GM18526 (cell line): Measurements from ENCODE around the gene PDE8A.

Experiments
- POLR2A ChIP-seq: IDR thresholded peaks from 3 replicates; pipeline ENCODE4 v1.6.1; 2011; ENCODE audit not compliant: insufficient read length; ENCODE audit errors: extremely low read depth

The PDE8A gene

DNA sequence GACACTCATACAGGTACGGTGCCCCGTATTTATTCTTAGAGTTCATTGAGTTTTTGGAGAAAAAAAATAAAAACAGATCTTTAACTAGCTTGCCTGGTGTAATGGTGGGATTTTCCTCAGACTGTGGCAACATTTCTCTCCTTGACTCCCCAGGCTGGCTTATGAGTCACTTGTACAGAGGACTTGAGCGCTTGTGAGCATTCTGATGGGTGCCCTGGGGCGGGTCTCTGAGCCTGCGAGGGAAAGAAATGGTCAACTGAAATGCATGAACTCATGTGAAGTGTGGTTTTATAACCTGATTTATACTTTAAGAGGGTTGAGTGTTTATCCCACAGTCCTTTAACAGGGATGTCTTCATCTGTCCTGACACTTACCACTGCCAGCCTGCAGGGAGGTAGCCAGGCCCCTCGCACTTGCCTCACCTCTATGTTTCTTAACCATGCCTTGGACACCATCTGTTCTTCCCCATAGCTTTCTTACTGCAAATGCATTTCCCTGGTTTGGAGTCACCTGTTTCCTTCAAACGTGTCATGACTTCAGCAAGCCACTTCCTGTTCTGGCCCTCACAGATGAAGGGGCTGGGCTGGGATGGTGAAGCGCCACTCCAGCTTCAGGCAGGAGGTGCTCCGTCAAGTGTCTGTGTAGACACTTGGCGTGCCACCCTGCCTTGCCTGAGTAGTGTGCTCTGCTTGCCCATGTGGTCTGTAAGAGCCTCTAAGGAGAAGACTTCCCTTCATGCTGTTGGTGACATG is 118.7 kb downstream of the PDE8A start:
- TF ChIP-seq POLR2A = no peak

DNA sequence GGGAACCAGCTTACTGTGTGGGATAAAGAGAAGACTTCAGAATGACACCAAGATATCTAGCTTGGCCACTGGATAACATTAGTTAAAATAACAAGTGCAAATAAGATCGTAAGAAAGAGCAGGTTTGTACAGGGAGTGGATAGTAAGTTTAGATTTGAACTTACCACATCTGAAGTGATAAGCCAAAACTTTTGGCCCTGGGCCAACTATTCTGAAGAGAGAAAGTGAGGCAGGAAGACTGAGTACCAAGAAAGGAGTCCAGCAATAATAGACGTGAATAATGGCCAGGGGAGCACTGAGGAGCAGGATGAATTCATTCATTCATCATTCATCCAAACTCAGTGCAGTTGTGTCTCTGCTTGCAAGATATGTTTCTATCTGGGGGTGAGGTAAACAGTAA is 122.9 kb downstream of the PDE8A start:
- no peak for TF ChIP-seq POLR2A

DNA sequence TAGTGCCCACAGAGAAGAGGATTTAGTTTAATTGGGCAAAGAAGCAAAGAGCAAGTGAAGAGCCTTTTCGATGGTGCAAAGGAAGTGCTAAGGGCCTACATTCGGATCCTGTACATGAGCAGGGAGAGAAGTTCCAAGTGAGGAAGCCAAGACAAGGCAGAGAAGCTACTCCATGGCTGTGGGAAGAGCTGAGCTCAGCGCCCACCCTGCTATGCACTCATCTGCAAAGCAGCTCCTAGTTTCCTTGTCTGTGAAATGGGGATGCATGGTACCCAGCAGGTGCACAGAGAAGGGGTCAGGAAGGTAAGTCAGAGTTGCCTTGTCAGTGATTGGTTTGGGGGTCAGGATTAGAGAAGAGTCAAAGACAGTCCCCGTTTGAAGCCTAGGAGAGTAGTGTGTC is 126.5 kb downstream of the PDE8A start:
- no peak for TF ChIP-seq POLR2A

DNA sequence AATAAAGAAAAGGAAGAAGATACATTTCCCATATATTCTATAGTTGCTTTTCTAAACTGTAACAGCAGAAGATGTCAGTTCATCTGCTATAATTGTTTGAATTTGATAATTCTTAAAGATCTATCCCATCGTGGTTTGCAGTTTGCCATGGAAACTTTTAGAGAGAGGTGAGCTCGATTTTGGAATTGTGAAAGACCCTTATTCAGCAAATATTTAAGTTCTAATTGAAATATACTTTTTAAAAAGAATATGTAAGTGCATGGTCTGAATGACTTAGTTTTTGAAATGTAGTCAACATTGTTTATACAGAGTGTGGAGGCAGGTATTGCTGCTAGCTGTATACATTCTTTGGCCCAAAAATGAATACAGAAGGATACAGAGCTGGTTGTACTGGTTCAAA is 127.7 kb downstream of the PDE8A start:
- TF ChIP-seq POLR2A = no peak

DNA sequence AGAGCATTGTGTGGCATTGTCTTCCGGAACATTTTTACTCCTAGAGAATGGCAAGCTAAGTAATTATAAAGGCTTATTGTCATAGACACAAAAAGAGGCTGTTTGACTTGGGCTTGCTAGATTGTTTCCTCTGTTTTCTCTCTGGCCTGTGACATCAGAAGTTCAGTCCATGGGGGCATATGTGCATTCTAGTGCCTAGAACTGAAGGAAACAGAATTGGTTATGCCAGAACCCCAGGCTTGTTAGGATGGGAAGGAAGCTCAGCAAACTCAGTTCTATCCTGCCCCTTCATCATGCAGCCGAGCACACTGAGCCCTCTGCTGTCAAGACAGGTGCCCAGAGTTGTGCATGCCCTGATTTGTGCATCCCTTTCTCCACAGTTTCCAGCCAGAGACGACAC is 131.3 kb downstream of the PDE8A start:
- no peak for TF ChIP-seq POLR2A

DNA sequence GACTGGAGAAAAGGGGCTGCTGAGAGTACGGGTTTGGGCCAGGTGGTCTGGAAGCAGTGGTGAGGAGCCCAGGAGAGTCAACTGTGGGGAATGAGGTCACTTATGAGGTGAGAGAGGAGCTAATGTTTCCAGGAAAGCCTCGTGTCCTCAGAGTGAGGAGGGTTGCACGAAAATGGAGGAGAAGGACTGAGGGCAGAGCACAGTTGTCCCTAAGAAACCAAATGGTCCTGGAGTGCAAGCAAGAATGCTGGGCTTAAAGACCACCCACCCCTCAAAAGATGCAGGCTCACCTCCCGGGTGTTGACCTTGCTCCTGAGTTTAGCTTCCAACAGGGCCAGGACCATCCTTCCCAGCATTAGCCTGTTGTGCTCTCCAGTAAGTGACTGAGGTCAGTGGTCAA is 133.2 kb downstream of the PDE8A start:
- no peak for TF ChIP-seq POLR2A

DNA sequence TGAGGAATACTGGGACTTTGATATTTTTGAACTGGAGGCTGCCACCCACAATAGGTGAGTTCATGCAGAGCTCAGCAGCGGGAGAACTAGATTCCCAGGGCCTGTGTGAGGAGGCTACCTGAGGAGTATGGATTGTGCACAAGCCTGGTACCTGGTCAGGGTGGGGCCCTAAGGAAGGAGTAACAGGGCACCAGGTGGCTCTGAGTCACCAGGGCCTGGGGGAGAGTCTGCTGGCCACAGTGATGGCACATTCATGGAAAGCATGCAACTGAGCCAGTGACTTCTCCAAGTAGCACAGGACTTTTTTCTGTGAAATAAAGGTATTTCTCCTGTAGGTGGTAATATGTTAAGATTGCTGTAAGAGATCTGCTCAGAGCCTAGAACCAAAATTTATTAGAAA is 134.4 kb downstream of the PDE8A start:
- no peak for TF ChIP-seq POLR2A

DNA sequence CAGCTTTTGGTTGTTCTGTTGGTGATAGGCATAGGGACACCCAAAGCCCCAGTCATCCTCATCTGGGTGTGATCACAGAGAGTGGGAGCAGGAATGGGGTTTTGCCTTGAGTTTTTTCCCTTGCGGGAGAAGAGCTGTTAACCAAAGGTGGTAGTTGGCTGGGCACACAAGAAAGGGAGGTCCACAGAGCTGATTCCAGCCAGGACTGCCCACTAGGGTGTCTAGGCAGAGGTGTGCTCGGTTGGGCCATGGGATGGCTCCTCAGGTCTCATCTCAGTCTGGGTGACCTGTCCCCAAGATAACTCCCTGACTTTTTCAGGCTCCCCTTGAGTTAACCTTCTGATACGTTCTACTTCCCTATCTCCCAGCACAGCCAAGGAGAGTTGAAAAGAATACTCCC is 134.8 kb downstream of the PDE8A start:
- TF ChIP-seq POLR2A = no peak

DNA sequence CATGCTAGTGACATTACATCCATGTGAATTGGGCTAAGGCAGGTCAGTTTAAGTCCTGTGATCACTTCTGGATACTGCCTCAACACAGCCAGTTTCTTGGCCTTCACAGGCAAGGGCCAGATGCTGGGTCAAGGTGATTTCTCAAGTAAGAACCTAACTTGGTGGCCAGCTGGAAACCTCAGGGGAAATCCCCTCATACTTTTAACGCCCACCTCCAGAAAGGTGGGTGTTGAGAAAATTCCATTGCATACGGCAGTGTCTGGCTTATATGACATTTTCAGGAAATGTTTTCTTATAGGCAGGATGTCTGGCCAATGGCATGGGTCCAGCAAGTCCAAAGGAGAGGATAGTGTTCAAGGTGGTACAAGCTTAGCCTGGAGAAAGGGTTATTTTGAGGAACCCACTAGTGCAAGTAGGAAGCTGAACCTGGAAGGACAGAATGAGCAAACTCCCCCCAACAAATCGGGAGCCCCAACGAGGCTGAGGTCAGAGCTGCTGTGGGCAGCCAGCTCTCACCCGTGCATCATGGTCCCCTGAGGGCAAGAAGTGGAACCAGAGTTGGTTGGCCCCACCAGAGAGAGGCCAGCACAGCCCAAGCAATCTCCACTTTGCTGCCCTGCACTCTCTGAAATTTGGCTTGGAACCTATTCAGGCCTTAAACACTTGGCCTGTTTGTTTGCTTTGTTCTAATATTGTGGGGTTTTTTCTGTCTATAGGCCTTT is 135.4 kb downstream of the PDE8A start:
- no peak for TF ChIP-seq POLR2A

DNA sequence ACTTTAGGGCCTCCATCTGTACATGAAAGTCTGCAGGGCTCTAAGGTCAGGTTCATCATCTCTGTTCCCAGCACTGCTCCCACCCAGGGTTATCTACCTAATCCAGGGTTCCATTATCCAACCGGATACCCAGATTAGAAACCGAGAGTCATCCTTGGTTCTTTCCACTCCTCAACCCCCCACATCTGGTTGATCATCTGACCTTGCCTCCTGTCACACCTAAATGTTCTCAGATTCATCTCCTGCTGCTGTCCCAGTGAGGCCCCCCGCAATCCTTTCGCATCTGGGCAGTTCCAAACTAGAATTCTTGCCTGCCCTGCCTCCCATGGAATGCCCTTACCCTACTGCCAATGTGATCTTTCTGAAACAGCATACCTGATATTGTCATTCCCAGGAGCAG is 136.5 kb downstream of the PDE8A start:
- TF ChIP-seq POLR2A = no peak

DNA sequence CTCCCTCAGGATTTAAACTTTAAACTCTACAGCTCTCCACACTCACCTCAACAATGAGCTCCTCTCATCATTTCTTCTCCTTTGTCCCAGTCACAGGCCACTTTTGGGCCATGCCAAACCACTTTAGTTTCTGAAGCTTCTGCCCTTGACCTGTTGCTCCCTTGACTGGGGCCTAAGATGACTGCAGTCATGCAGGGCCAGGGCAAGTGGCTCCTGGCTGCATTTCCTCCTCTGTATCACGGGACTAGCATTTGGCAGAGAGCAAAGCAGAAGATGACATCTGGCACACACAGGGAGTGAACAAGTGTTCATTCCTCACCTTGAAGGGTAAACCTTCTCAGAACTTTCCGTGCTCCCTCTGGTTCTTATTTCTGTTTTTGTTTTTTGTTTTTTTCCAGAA is 136.9 kb downstream of the PDE8A start:
- no peak for TF ChIP-seq POLR2A

DNA sequence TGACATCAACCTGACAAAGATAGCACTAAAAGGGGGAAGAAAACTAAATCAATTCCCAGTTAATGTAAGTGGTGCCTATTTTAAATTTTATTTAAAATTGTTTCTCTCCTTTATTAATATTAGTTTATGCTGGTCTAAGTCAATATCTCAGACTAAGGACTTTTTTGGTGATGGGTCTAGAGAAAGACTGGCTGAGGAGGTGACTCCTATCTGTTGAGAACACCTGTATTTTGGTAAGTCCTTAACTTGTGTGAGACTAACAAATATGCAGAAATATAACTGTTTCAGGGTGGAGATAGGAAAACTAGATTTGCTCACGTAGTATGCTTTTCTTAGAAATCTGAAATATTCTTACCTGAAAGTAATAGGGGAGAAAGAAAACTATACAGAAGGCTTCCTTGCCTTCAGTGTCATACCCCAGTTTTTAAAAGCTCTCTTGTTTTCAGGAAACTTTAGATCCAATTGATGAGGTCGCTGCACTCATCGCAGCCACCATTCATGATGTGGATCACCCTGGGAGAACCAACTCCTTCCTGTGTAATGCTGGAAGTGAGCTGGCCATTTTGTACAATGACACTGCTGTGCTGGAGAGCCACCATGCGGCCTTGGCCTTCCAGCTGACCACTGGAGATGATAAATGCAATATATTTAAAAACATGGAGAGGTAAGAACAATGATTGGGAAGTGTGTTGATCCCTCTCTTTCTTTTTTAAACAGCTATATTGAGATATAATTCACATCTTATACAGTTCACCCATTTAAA is 138.9 kb downstream of the PDE8A start:
- TF ChIP-seq POLR2A = no peak

DNA sequence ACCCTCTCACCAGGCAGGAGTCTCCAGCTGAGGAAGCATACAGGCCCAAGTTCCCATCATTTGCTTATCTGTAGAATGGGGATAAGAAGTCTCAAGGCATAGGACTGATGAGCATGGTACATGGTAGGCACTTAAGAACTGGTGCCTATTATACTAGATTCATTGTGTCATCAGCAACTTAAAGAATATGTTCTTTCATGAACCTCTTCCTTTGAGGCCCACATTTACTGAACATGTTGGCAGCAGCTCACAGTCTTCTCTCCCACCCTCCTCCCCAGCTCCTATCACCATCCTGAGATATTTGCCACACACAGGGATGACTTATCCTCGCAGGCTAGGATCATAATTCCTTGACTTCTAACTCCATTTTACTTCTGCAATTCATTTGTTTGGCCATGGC is 142.5 kb downstream of the PDE8A start:
- TF ChIP-seq POLR2A = no peak

DNA sequence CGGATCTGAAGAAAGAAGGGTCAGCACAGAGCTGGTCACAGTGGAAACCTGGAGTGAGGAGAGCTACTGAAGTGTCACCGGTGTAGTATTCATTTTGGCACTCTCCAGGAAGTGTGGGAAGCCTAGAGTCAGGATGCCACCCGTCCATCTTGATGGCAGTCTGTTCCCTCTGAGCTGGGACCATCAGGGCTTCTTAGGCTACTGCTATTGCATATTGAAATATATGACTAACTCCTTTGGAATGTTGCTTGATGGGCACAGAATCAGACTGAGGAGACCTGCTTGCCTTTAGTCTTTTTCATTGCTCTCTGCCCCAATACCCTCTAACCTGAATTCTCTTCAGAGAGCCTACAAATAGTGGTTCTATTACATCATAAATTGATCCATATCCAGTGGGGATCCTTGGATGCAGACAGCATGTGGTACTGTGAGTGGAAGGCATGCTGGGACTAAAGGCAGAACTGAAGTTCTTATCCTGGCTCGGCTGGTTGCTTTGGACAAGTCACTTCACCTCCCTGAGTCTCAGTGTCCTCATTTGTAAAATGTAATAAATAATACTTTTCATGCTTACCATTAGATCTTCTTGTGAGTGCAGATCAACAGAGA is 143.5 kb downstream of the PDE8A start:
- TF ChIP-seq POLR2A = no peak

DNA sequence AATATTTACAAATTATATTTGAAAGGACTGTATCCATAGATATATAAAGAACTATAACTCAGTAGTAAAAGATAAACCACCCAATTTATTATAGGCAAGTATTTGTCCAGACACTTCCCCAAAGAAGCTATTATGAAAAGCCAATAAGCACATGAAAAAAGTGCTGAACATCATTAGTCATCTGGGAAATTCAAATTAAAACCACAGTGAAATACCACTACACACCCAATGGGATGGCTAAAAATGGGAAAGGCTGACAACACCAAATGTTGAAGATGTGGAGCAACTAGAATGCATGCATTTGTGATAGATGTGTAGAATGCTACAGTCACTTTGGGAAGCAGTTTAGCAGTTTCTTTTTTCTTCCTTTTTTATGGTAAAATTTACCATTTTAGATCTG is 147.0 kb downstream of the PDE8A start:
- TF ChIP-seq POLR2A = no peak

DNA sequence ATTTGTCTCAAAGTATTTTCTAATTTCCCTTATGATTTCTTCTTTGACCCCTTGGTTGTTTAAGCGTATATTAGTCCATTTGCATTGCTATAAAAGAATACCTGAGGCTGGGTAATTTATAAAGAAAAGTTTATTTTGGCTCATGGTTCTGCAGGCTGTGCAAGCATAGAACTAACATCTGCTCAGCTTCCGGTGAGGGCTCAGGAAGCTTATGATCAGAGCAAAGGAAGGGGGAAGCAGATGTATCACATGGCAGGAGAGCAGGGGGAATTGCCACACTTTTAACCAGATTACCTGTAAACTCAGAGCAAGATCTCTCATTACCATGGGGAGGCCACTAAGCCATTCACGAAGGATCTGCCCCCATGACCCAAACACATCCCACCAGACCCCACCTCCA is 148.2 kb downstream of the PDE8A start:
- TF ChIP-seq POLR2A = no peak
